Measurements from ENCODE around the gene BPIFB6.

DNA sequence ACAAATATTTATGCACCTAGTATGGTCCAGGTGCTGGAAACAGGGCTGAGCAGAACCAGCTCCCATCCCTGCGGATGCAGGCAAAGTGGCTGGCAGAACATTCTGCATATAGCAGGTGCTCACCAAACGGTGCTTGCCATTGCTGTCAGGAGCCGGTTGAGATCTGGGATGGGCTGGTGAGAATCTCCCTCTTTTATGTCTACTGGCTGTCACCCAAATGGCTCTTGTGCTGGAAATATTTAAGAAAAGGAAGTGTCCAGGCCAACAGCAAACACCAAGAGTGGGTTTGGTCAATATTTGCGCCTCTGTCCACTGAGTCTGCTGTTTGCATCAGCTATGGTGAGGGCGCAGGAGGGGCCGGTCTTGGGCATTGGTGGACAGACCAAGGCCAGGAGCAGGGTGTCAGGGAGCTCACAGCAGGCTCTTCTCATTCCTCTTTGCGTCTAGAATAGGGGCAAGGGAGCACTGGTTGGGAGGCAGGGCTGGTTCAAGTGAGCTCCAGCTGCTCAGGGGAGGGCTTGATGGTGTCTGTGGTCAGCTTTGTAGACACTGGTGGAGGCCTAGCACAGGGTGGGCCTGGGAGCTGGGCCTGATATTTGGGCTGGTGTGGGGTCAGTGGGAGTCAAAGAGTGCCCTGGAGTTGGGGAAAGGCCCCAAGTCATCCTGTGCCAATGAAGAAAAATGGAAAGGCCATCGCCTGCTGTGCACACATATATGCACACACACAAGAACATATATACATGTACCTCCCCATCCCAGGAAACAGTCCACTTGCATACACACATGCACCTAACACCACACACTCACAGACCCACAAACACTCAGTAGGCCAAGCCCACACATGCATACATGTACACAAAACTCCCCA lies 25.3 kb upstream of the BPIFB6 start:
- no peak for TF ChIP-seq POLR2A (IDR thresholded peaks at IDR 0.05; ENCODE audit: low read depth, low read length)
- TF ChIP-seq, protein P1, sequence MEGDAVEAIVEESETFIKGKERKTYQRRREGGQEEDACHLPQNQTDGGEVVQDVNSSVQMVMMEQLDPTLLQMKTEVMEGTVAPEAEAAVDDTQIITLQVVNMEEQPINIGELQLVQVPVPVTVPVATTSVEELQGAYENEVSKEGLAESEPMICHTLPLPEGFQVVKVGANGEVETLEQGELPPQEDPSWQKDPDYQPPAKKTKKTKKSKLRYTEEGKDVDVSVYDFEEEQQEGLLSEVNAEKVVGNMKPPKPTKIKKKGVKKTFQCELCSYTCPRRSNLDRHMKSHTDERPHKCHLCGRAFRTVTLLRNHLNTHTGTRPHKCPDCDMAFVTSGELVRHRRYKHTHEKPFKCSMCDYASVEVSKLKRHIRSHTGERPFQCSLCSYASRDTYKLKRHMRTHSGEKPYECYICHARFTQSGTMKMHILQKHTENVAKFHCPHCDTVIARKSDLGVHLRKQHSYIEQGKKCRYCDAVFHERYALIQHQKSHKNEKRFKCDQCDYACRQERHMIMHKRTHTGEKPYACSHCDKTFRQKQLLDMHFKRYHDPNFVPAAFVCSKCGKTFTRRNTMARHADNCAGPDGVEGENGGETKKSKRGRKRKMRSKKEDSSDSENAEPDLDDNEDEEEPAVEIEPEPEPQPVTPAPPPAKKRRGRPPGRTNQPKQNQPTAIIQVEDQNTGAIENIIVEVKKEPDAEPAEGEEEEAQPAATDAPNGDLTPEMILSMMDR (IDR thresholded peaks at IDR 0.05; ENCODE audit: extremely low read depth in 1 of 2, insufficient read depth in 1 of 2, low read depth in 1 of 2, low read length in 2 of 2): no peak

Data from endothelial cell of umbilical vein (primary cell).